NB4 (cell line): Measurements from ENCODE around the gene BORCS8.

Source experiments
- CTCF ChIP-seq: IDR thresholded peaks from one replicate; pipeline ENCODE4 v1.5.1; 2012; ENCODE audit warnings: low read depth, low read length
- MAX ChIP-seq: IDR thresholded peaks from 2 replicates; pipeline ENCODE4 v1.6.1; 2011; ENCODE audit warnings: low read depth, low read length
- MYC ChIP-seq: IDR thresholded peaks from 2 replicates; pipeline ENCODE4 v1.6.1; 2011; ENCODE audit warnings: low read depth, low read length
- POLR2A ChIP-seq: IDR thresholded peaks from 2 replicates; pipeline ENCODE4 v1.6.1; 2011; ENCODE audit warnings: mild to moderate bottlenecking; ENCODE audit not compliant: insufficient read length; ENCODE audit errors: extremely low read depth

GRCh38 chr19:19131989-19132388 is 60.0 kb downstream of the BORCS8 start:
- TF ChIP-seq CTCF (no peak), POLR2A (no peak), MAX (no peak), MYC (no peak)
